Nephron progenitor cell (in vitro differentiated cells): ENCODE data around the gene KRT16.

Experiments used
- DNase-seq: peaks from one replicate; pipeline ENCODE4 v3.0.0; 2021
- H3K27ac Mint-ChIP-seq: 2 replicates; pipeline ENCODE4 v1.8.0; 2021; ENCODE audit warnings: mild to moderate bottlenecking, moderate library complexity, mixed read lengths
- H3K27me3 Mint-ChIP-seq: 2 replicates; pipeline ENCODE4 v1.8.0; 2021; ENCODE audit warnings: mild to moderate bottlenecking, low read depth, mixed read lengths; ENCODE audit not compliant: poor library complexity
- H3K36me3 Mint-ChIP-seq: 2 replicates; pipeline ENCODE4 v1.8.0; 2021; ENCODE audit warnings: low read depth, mixed read lengths
- H3K4me1 Mint-ChIP-seq: 2 replicates; pipeline ENCODE4 v1.8.0; 2021; ENCODE audit warnings: mixed read lengths
- H3K4me3 Mint-ChIP-seq: 2 replicates; pipeline ENCODE4 v1.8.0; 2021; ENCODE audit warnings: mild to moderate bottlenecking, moderate library complexity, mixed read lengths
- H3K9me3 Mint-ChIP-seq: 2 replicates; pipeline ENCODE4 v1.8.0; 2021; ENCODE audit warnings: mild to moderate bottlenecking, moderate library complexity, mixed read lengths
- CTCF ChIP-seq: fragments of 200-600 bp; sonication (generic); IDR thresholded peaks from 2 replicates; pipeline ENCODE4 v1.5.0; 2021; ENCODE audit warnings: antibody characterized with exemption

The KRT16 gene

GRCh38 chr17:41656249-41657023 is 43.9 kb upstream of the KRT16 start:
- Mint-ChIP-seq H3K4me3 (no peak overlapping the region), H3K27ac (no peak overlapping the region), H3K9me3 (no peaks in the 10 kb centered on the region), H3K36me3 (no peaks in the 10 kb centered on the region), H3K4me1 (peaks cover 45% of the 10 kb centered on the region), H3K27me3 (peaks cover 4% of the 10 kb centered on the region)
- TF ChIP-seq CTCF, result no peak
- no peak for DNase-seq

GRCh38 chr17:41655611-41656111 is 43.1 kb upstream of the KRT16 start:
- DNase-seq, result peak; percentile 75
- no peak overlapping the region for H3K4me3 Mint-ChIP-seq
- H3K36me3 Mint-ChIP-seq, result no peaks in the 10 kb centered on the region
- peak overlapping the region; percentile 81 for H3K27ac Mint-ChIP-seq
- TF ChIP-seq CTCF, result no peak
- H3K9me3 Mint-ChIP-seq, result no peaks in the 10 kb centered on the region
- peaks cover 40% of the 10 kb centered on the region for H3K4me1 Mint-ChIP-seq
- peaks cover 4% of the 10 kb centered on the region for H3K27me3 Mint-ChIP-seq

GRCh38 chr17:41654678-41655607 is 42.4 kb upstream of the KRT16 start:
- TF ChIP-seq CTCF, result no peak
- H3K4me3 Mint-ChIP-seq, result no peak overlapping the region
- H3K27ac Mint-ChIP-seq, result peak overlapping the region; percentile 81
- H3K36me3 Mint-ChIP-seq, result no peaks in the 10 kb centered on the region
- H3K27me3 Mint-ChIP-seq, result peaks cover 1% of the 10 kb centered on the region
- no peaks in the 10 kb centered on the region for H3K9me3 Mint-ChIP-seq
- H3K4me1 Mint-ChIP-seq, result peaks cover 33% of the 10 kb centered on the region
- no peak for DNase-seq

GRCh38 chr17:41653892-41654677 is 41.5 kb upstream of the KRT16 start:
- Mint-ChIP-seq H3K4me1 (peaks cover 33% of the 10 kb centered on the region), H3K27me3 (no peaks in the 10 kb centered on the region), H3K4me3 (no peak overlapping the region), H3K9me3 (no peaks in the 10 kb centered on the region), H3K27ac (no peak overlapping the region), H3K36me3 (no peaks in the 10 kb centered on the region)
- DNase-seq, result no peak
- TF ChIP-seq CTCF, result no peak

GRCh38 chr17:41653421-41653820 is 40.9 kb upstream of the KRT16 start:
- no peaks in the 10 kb centered on the region for H3K36me3 Mint-ChIP-seq
- DNase-seq, result no peak
- H3K9me3 Mint-ChIP-seq, result no peaks in the 10 kb centered on the region
- no peak overlapping the region for H3K27ac Mint-ChIP-seq
- H3K27me3 Mint-ChIP-seq, result no peaks in the 10 kb centered on the region
- H3K4me1 Mint-ChIP-seq, result peaks cover 39% of the 10 kb centered on the region
- TF ChIP-seq CTCF, result no peak
- no peak overlapping the region for H3K4me3 Mint-ChIP-seq
